Body of pancreas (tissue), 4 donors: ENCODE data around the gene SH3TC1.

Source experiments
- POLR2A ChIP-seq, 3 donors: fragments of 450-650 bp; IDR thresholded peaks; one replicate each; pipeline ENCODE4 v1.6.1; 2016; ENCODE audit warnings: antibody characterized with exemption in 3 of 3, mild to moderate bottlenecking in 2 of 3
- TF ChIP-seq, protein P1 (sequence below), 7 experiments: fragments of 450-650 bp in 4 of 7; fragments of 200-600 bp in 3 of 7; sonication (generic) in 3 of 7; IDR thresholded peaks; one replicate each; pipeline ENCODE4 v1.5.1; 2016 to 2019; ENCODE audit warnings: antibody characterized with exemption in 7 of 7

GRCh38 chr4:8221985-8222384 is 22.9 kb downstream of the SH3TC1 start:
- TF ChIP-seq, protein P1, sequence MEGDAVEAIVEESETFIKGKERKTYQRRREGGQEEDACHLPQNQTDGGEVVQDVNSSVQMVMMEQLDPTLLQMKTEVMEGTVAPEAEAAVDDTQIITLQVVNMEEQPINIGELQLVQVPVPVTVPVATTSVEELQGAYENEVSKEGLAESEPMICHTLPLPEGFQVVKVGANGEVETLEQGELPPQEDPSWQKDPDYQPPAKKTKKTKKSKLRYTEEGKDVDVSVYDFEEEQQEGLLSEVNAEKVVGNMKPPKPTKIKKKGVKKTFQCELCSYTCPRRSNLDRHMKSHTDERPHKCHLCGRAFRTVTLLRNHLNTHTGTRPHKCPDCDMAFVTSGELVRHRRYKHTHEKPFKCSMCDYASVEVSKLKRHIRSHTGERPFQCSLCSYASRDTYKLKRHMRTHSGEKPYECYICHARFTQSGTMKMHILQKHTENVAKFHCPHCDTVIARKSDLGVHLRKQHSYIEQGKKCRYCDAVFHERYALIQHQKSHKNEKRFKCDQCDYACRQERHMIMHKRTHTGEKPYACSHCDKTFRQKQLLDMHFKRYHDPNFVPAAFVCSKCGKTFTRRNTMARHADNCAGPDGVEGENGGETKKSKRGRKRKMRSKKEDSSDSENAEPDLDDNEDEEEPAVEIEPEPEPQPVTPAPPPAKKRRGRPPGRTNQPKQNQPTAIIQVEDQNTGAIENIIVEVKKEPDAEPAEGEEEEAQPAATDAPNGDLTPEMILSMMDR (IDR thresholded peaks at IDR 0.05) = no peak
- TF ChIP-seq POLR2A (IDR thresholded peaks at IDR 0.05) = no peak
